Measurements from ENCODE around the gene GREM1. TPM values are rescaled to one million over a fixed set of nuclear protein-coding genes. Genes with fewer than 3 reads are reported as not detected.

GREM1 gene
- total RNA-seq (2021; fragmentation: NEBNext Ultra II Directional; extraction: Animal tissue kit (Norgen Biotek cat#: 25700)) (0.57 and 1.1 TPM in 2 replicates), polyA plus RNA-seq (2011; rRNA removed) (0.12 and 0.33 TPM in 2 replicates), polyA minus RNA-seq (2011; rRNA and poly(A)+ RNA removed) (0.44 and 2.6 TPM in 2 replicates)
- polyA plus RNA-seq (2011; cell fraction: cytosol; rRNA removed), result 0.21 TPM
- 1.4 TPM for polyA plus RNA-seq (2011; cell fraction: nucleus; rRNA removed)
- polyA plus RNA-seq (2012, experiment 1 of 2), result 0.31 to 1.3 TPM (median 0.62 TPM) in 4 replicates
- 0.07 TPM for polyA plus RNA-seq (2012, experiment 2 of 2)
- 0.53 TPM for polyA plus RNA-seq (2013, experiment 1 of 2)
- polyA plus RNA-seq (2013, experiment 2 of 2), result 0.92 TPM
- 0.07 TPM for polyA minus RNA-seq (2011; cell fraction: cytosol; rRNA and poly(A)+ RNA removed)
- 0.50 TPM for polyA minus RNA-seq (2011; cell fraction: nucleus; rRNA and poly(A)+ RNA removed)
- long read RNA-seq, experiment 1, result 0 reads
- long read RNA-seq, experiment 2, result 0 reads

DNA sequence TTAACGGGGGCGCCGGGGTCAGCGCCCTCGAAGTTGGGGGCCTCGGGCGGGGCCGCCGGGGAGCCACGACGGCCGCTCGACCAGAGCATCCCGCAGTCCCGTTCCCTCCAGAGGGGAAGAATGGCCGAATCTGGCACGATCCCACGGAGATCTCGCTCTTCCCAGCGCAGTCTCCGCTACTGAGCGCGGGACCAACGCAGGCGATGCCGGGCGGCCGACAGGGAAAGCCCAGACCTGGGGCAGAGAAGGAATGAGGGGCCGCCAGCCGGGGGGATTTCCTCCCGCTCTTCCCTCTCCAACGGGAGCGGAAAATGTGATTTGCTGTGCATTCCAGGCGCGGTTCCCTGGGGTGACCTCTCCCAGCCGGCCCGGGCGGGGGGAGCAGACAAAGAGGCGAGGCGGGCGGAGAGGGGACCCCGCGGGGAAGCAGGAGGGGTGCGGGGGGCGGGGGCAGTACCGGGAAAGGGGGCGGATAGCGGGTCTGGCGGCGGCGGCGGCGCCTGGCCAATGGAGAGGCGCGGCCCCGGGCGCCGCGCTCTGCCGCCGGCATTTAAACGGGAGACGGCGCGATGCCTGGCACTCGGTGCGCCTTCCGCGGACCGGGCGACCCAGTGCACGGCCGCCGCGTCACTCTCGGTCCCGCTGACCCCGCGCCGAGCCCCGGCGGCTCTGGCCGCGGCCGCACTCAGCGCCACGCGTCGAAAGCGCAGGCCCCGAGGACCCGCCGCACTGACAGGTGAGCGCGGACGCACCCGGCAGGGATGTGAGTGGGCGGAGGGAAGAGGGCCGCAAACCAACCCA lies at the start of gene GREM1:
TSS of gene GREM1 (plus strand) at position 579 of the 801 bp plus-strand sequence. CDS start 12,687 bp downstream, outside the sequence.
- 6% methylated on average over 52 of the region's 99 CpGs; no CpG with 5 or more reads in 1 of the 2 experiments for WGBS, 2 experiments (ENCODE audit: extremely low coverage in 1 of 2, insufficient coverage in 1 of 2, insufficient read length in 1 of 2, insufficient replicate concordance in 2 of 2, low coverage in 1 of 2, low lambda C conversion rate in 2 of 2, missing lambda C conversion rate in 1 of 2)
- peak in 1 of 2 experiments; percentile 81 for DNase-seq (ENCODE audit: low read depth in 1 of 2, low spot score in 2 of 2)
- peak within 1 kb of the TSS; percentile 23; the same call in 1 of the 2 replicates for H2AFZ ChIP-seq (ENCODE audit: low read length)
- H3K9me3 ChIP-seq (ENCODE audit: insufficient read depth in 2 of 2, low read depth in 1 of 2, low read length in 1 of 2), result no peaks in the 10 kb centered on the region
- H3K4me2 ChIP-seq (ENCODE audit: insufficient read depth in 1 of 2, low read depth in 2 of 2, low read length in 2 of 2), result peak within 1 kb of the TSS; percentile 87 to 99
- H3K23ac ChIP-seq (ENCODE audit: insufficient read length), result no peak within 1 kb of the TSS
- H2BK12ac ChIP-seq (ENCODE audit: low read depth, low read length), result no peak within 1 kb of the TSS
- no peak within 1 kb of the TSS for H3K14ac ChIP-seq (ENCODE audit: insufficient read length)
- no peak within 1 kb of the TSS for H2BK120ac ChIP-seq (replicated peaks; ENCODE audit: low read depth, low read length)
- H4K8ac ChIP-seq (ENCODE audit: extremely low read depth, insufficient read depth, low read length), result peak within 1 kb of the TSS; percentile 90
- POLR2A ChIA-PET (ENCODE audit: partially characterized antibody), result no interaction called here
- FAIRE-seq, result no peak
- H4K91ac ChIP-seq (replicated peaks; ENCODE audit: insufficient read length, low read length), result no peak within 1 kb of the TSS
- peaks cover 0 to 2% of the 10 kb centered on the region in 2 experiments for H4K20me1 ChIP-seq (replicated peaks in 1 of 2; ENCODE audit: control insufficient read depth in 1 of 2, insufficient read depth in 2 of 2, low read length in 2 of 2)
- H2BK5ac ChIP-seq (ENCODE audit: low read depth, low read length), result no peak within 1 kb of the TSS
- no peak within 1 kb of the TSS for H2BK20ac ChIP-seq (ENCODE audit: low read length)
- H3K36me3 ChIP-seq (ENCODE audit: control insufficient read depth in 2 of 4, insufficient read depth in 4 of 4, low read length in 3 of 4), result no peaks in the 10 kb centered on the region; a peak in 1 of 8 replicates
- peak within 1 kb of the TSS; percentile 38 to 64 (median 52) for H3K4me3 ChIP-seq (ENCODE audit: extremely low read depth in 1 of 4, insufficient read depth in 2 of 4, low read depth in 3 of 4, low read length in 4 of 4)
- peak within 1 kb of the TSS; percentile 22; the same call in 1 of the 2 replicates for H3K18ac ChIP-seq (ENCODE audit: extremely low read depth, low read length)
- CTCF ChIA-PET (ENCODE audit: partially characterized antibody), result no interaction called here
- peaks cover 37 to 65% (median 54%) of the 10 kb centered on the region in 4 experiments for H3K27me3 ChIP-seq (replicated peaks in 1 of 4; ENCODE audit: control insufficient read depth in 3 of 4, extremely low read depth in 1 of 4, insufficient read depth in 3 of 4, low read length in 3 of 4)
- no peak within 1 kb of the TSS for H3K9ac ChIP-seq (replicated peaks in 1 of 4; ENCODE audit: extremely low read depth in 1 of 4, low read depth in 3 of 4, low read length in 3 of 4)
- H4K5ac ChIP-seq (ENCODE audit: insufficient read length, low read depth, low read length), result no peak within 1 kb of the TSS
- no peaks in the 10 kb centered on the region for H3K79me2 ChIP-seq (ENCODE audit: control insufficient read depth in 1 of 2, insufficient read depth in 2 of 2, low read length in 2 of 2)
- H3K56ac ChIP-seq (replicated peaks; ENCODE audit: insufficient read length, low read depth, low read length), result no peak within 1 kb of the TSS
- H3K79me1 ChIP-seq (ENCODE audit: low read depth, low read length), result no peaks in the 10 kb centered on the region
- peaks cover 0 to 19% (median 8%) of the 10 kb centered on the region in 4 experiments; a peak in 6 of 7 replicates for H3K4me1 ChIP-seq (replicated peaks in 1 of 4; ENCODE audit: control insufficient read depth in 3 of 4, insufficient read depth in 4 of 4, low read length in 3 of 4)
- H3K27ac ChIP-seq (ENCODE audit: low read depth, low read length), result no peak within 1 kb of the TSS
- H3K4ac ChIP-seq (replicated peaks; ENCODE audit: insufficient read length, low read depth, low read length), result no peak within 1 kb of the TSS
- H2AK5ac ChIP-seq (ENCODE audit: low read depth, low read length), result no peak within 1 kb of the TSS
- H2BK15ac ChIP-seq (ENCODE audit: low read length), result no peak within 1 kb of the TSS; the same call in 1 of the 2 replicates
- peaks cover 17% of the 10 kb centered on the region; the same call in 1 of the 2 replicates for H3K23me2 ChIP-seq (ENCODE audit: low read depth, low read length)
- TF ChIP-seq CTCF (IDR thresholded peaks at IDR 0.05; ENCODE audit: control extremely low read depth in 1 of 3, insufficient read depth in 1 of 3, low read depth in 1 of 3, low read length in 3 of 3) (no peak), JUND (IDR thresholded peaks at IDR 0.05; ENCODE audit: low read length) (0 out of 2 replicates have a peak, but pooled peaks have one; percentile 8), TCF12 (IDR thresholded peaks at IDR 0.05; ENCODE audit: low read depth, low read length) (no peak), TBP (IDR thresholded peaks at IDR 0.05; ENCODE audit: low read depth, low read length) (no peak; the same call in 1 of the 2 replicates), ASH2L (IDR thresholded peaks at IDR 0.05; ENCODE audit: low read length) (peak; percentile 81), TAF1 (IDR thresholded peaks at IDR 0.05; ENCODE audit: low read depth, low read length) (peak; percentile 24; the same call in 1 of the 2 replicates), SAP30 (IDR thresholded peaks at IDR 0.05; ENCODE audit: insufficient read depth, insufficient replicate concordance, low read length) (no peak)

Measured in H1 (cell line).